GM08714 (cell line): Measurements from ENCODE around the gene CALHM5.

Experiments used
- H3K4me3 ChIP-seq: fragments of 200-500 bp; sonication (Bioruptor generic); 2 replicates; pipeline ENCODE4 v1.5.1; 2014; ENCODE audit warnings: mild to moderate bottlenecking, low read length, inconsistent platforms
- ZNF274 ChIP-seq: IDR thresholded peaks from 2 replicates; pipeline ENCODE4 v1.6.1; 2012; ENCODE audit warnings: mild to moderate bottlenecking, low read depth, low read length

The CALHM5 gene

GRCh38 chr6:116511424-116512110 is at the start of gene CALHM5:
Gene CALHM5 (plus strand): TSS chr6:116511639. CDS start chr6:116511697, 58 bp downstream.
- no peak for TF ChIP-seq ZNF274
- H3K4me3 ChIP-seq: no peak within 1 kb of the TSS

GRCh38 chr6:116461932-116462885 is 49.2 kb upstream of the CALHM5 start:
- no peak for TF ChIP-seq ZNF274
- peak overlapping the region; percentile 51; the same call in 1 of the 2 replicates for H3K4me3 ChIP-seq

- H3K4me3 ChIP-seq: no peak overlapping the region
- no peak for TF ChIP-seq ZNF274
Measured at GRCh38 chr6:116463301-116463700, 48.1 kb upstream of the CALHM5 start.

- H3K4me3 ChIP-seq: no peak overlapping the region
- TF ChIP-seq ZNF274: no peak
Measured at GRCh38 chr6:116465246-116465645, 46.2 kb upstream of the CALHM5 start.

- no peak overlapping the region for H3K4me3 ChIP-seq
- no peak for TF ChIP-seq ZNF274
Measured at GRCh38 chr6:116467096-116467495, 44.3 kb upstream of the CALHM5 start.

GRCh38 chr6:116467514-116467913 is 43.9 kb upstream of the CALHM5 start:
- TF ChIP-seq ZNF274: no peak
- no peak overlapping the region for H3K4me3 ChIP-seq

GRCh38 chr6:116468293-116468692 is 43.1 kb upstream of the CALHM5 start:
- H3K4me3 ChIP-seq: no peak overlapping the region
- no peak for TF ChIP-seq ZNF274

GRCh38 chr6:116471531-116471930 is 39.9 kb upstream of the CALHM5 start:
- H3K4me3 ChIP-seq: no peak overlapping the region
- TF ChIP-seq ZNF274: no peak

GRCh38 chr6:116472706-116473105 is 38.7 kb upstream of the CALHM5 start:
- no peak for TF ChIP-seq ZNF274
- no peak overlapping the region for H3K4me3 ChIP-seq

GRCh38 chr6:116475141-116475540 is 36.3 kb upstream of the CALHM5 start:
- H3K4me3 ChIP-seq: no peak overlapping the region
- no peak for TF ChIP-seq ZNF274

GRCh38 chr6:116476002-116476678 is 35.3 kb upstream of the CALHM5 start:
- no peak overlapping the region for H3K4me3 ChIP-seq
- TF ChIP-seq ZNF274: no peak

GRCh38 chr6:116482780-116483179 is 28.7 kb upstream of the CALHM5 start:
- H3K4me3 ChIP-seq: no peak overlapping the region
- TF ChIP-seq ZNF274: no peak

- no peak overlapping the region for H3K4me3 ChIP-seq
- TF ChIP-seq ZNF274: no peak
Measured at GRCh38 chr6:116483616-116484015, 27.8 kb upstream of the CALHM5 start.

GRCh38 chr6:116485559-116486184 is 25.8 kb upstream of the CALHM5 start:
- no peak for TF ChIP-seq ZNF274

More at GRCh38 chr6:116485559-116486184, 25.8 kb upstream of the CALHM5 start:
- no peak overlapping the region for H3K4me3 ChIP-seq
